NT2/D1 (cell line): Measurements from ENCODE around the gene TRIAP1.
"Not testable (repeated sequence)": the region's sequence is repeated elsewhere in the genome, so short reads cannot be mapped to it uniquely, and the experiment has no call there.

Experiments used
- DNase-seq: peaks from one replicate; pipeline ENCODE4 v3.0.0-alpha.2; 2011; ENCODE audit warnings: low read depth, low spot score
- H3K27me3 ChIP-seq: 2 replicates; pipeline ENCODE4 v1.6.0; 2011; ENCODE audit warnings: mild to moderate bottlenecking; ENCODE audit not compliant: insufficient read length, insufficient read depth
- H3K36me3 ChIP-seq: 2 replicates; pipeline ENCODE4 v1.6.1; 2011; ENCODE audit warnings: mild to moderate bottlenecking, low read length, mixed read lengths; ENCODE audit not compliant: insufficient read depth, insufficient read length
- H3K4me1 ChIP-seq: 2 replicates; pipeline ENCODE4 v1.5.1; 2011; ENCODE audit not compliant: insufficient read depth, insufficient read length
- H3K4me3 ChIP-seq: 2 replicates; pipeline ENCODE4 v1.5.1; 2011; ENCODE audit warnings: low read depth; ENCODE audit not compliant: insufficient read length
- H3K9ac ChIP-seq: 2 replicates; pipeline ENCODE4 v1.6.0; 2011; ENCODE audit warnings: low read depth; ENCODE audit not compliant: insufficient read length
- H3K9me3 ChIP-seq: 2 replicates; pipeline ENCODE4 v1.5.1; 2011; ENCODE audit warnings: mild to moderate bottlenecking, low read length; ENCODE audit not compliant: insufficient read depth
- SUZ12 ChIP-seq: IDR thresholded peaks from 2 replicates; pipeline ENCODE4 v1.6.1; 2011; ENCODE audit not compliant: insufficient read length, insufficient read depth; ENCODE audit errors: extremely low read depth
- YY1 ChIP-seq: IDR thresholded peaks from 2 replicates; pipeline ENCODE4 v1.6.1; 2011; ENCODE audit not compliant: insufficient read length, insufficient read depth
- ZNF274 ChIP-seq: IDR thresholded peaks from 2 replicates; pipeline ENCODE4 v1.6.1; 2011; ENCODE audit warnings: mild to moderate bottlenecking, low read depth, low read length

TRIAP1 gene

GRCh38 chr12:120445911-120446843 is at the start of gene TRIAP1, which contains the start of gene GATC:
Gene TRIAP1, minus strand, starts transcription at chr12:120446384. Its CDS starts 12 bp downstream, at chr12:120446372.
Gene GATC, plus strand, starts transcription at chr12:120446444. Its CDS starts 37 bp downstream, at chr12:120446481.
- Histone ChIP-seq H3K4me3 (peak within 1 kb of the TSS; percentile 100), H3K27me3 (no peaks in the 10 kb centered on the region), H3K9ac (peak within 1 kb of the TSS; percentile 100), H3K36me3 (peaks cover 70% of the 10 kb centered on the region), H3K9me3 (no peaks in the 10 kb centered on the region), H3K4me1 (no peaks in the 10 kb centered on the region)
- TF ChIP-seq YY1 (peak; percentile 81), ZNF274 (no peak)
- peak; percentile 88 for DNase-seq

- no peak for TF ChIP-seq SUZ12
- no peak for TF ChIP-seq YY1
- no peak for TF ChIP-seq ZNF274
- Histone ChIP-seq H3K9ac (peak overlapping the region; percentile 81), H3K4me1 (no peaks in the 10 kb centered on the region), H3K36me3 (peaks cover 38% of the 10 kb centered on the region), H3K4me3 (peak overlapping the region; percentile 70), H3K27me3 (no peaks in the 10 kb centered on the region), H3K9me3 (no peaks in the 10 kb centered on the region)
- DNase-seq, result no peak
Observed at GRCh38 chr12:120495186-120495730, 49.1 kb upstream of the TRIAP1 start.

GRCh38 chr12:120490833-120491512 is 44.8 kb upstream of the TRIAP1 start:
- Histone ChIP-seq H3K27me3 (no peaks in the 10 kb centered on the region), H3K4me3 (no peak overlapping the region), H3K9ac (no peak overlapping the region), H3K9me3 (no peaks in the 10 kb centered on the region), H3K36me3 (peaks cover 20% of the 10 kb centered on the region), H3K4me1 (no peaks in the 10 kb centered on the region)
- no peak for DNase-seq
- TF ChIP-seq SUZ12 (no peak), ZNF274 (no peak), YY1 (no peak)

- TF ChIP-seq YY1, result no peak
- TF ChIP-seq ZNF274, result no peak
- TF ChIP-seq SUZ12, result no peak
- Histone ChIP-seq H3K4me1 (no peaks in the 10 kb centered on the region), H3K36me3 (peaks cover 20% of the 10 kb centered on the region), H3K9ac (no peak overlapping the region), H3K9me3 (no peaks in the 10 kb centered on the region), H3K27me3 (no peaks in the 10 kb centered on the region), H3K4me3 (no peak overlapping the region)
- DNase-seq, result no peak
Observed at GRCh38 chr12:120490325-120490724, 44.1 kb upstream of the TRIAP1 start.

GRCh38 chr12:120489018-120489417 is 42.8 kb upstream of the TRIAP1 start:
- Histone ChIP-seq H3K9ac (no peak overlapping the region), H3K36me3 (peaks cover 20% of the 10 kb centered on the region)
- DNase-seq, result no peak

GRCh38 chr12:120488057-120488640 is 42.0 kb upstream of the TRIAP1 start:
- Histone ChIP-seq H3K36me3 (peaks cover 20% of the 10 kb centered on the region), H3K9me3 (no peaks in the 10 kb centered on the region), H3K9ac (no peak overlapping the region), H3K4me3 (no peak overlapping the region), H3K27me3 (no peaks in the 10 kb centered on the region), H3K4me1 (no peaks in the 10 kb centered on the region)
- DNase-seq, result no peak
- TF ChIP-seq SUZ12 (no peak), ZNF274 (no peak), YY1 (no peak)

More at GRCh38 chr12:120489018-120489417, 42.8 kb upstream of the TRIAP1 start:
- TF ChIP-seq SUZ12 (no peak), ZNF274 (no peak), YY1 (no peak)
- H3K9me3 ChIP-seq, result no peaks in the 10 kb centered on the region
- no peaks in the 10 kb centered on the region for H3K4me1 ChIP-seq
- no peaks in the 10 kb centered on the region for H3K27me3 ChIP-seq
- H3K4me3 ChIP-seq, result no peak overlapping the region

GRCh38 chr12:120487552-120487951 is 41.4 kb upstream of the TRIAP1 start:
- not testable (repeated sequence) for H3K4me1 ChIP-seq, H3K9me3 ChIP-seq, H3K4me3 ChIP-seq, DNase-seq, H3K9ac ChIP-seq, H3K27me3 ChIP-seq
- peaks cover 23% of the 10 kb centered on the region for H3K36me3 ChIP-seq
